Endothelial cell of umbilical vein (primary cell): ENCODE measurements around the gene ZNF319. TPM values are rescaled to one million over a fixed set of nuclear protein-coding genes. Genes with fewer than 3 reads are reported as not detected.

Source experiments
- BruUV-seq: library from RNA; stranded (reverse); fragments of 400-500 nt; replicated peaks from 2 replicates; lab custom pipeline; 2021; lab: Mats Ljungman, UMichigan
- CTCF ChIA-PET: fragments of 300-600, 350-600 bp; sonication (Branson Sonifier 250); formaldehyde crosslinking; loops from one replicate; lab custom pipeline; 2021; ENCODE audit warnings: antibody characterized with exemption, inconsistent platforms; lab: Charles Lee
- POLR2A ChIA-PET: fragments of 300-600, 350-600 bp; sonication (Branson Sonifier 250); formaldehyde crosslinking; loops from one replicate; lab custom pipeline; 2021; ENCODE audit warnings: antibody characterized with exemption, inconsistent platforms; lab: Charles Lee
- DNase-seq: peaks from one replicate; pipeline ENCODE4 v3.0.0-alpha.2; 2011; ENCODE audit warnings: low read depth, low spot score
- FAIRE-seq: peaks from 2 replicates; lab custom pipeline; 2011; peaks lifted over from hg19 to GRCh38; lab: Jason Lieb, UNC
- H2AFZ ChIP-seq: 2 replicates; pipeline ENCODE4 v1.6.0; 2012; ENCODE audit warnings: low read depth, low read length, control low read depth, inconsistent platforms
- H3K27ac ChIP-seq: 2 replicates; pipeline ENCODE4 v1.5.1; 2011; ENCODE audit warnings: low read depth, mild to moderate bottlenecking, control low read depth, low read length, moderate library complexity; ENCODE audit not compliant: insufficient read depth
- H3K27me3 ChIP-seq, 2 experiments: 2 replicates each; pipeline versions ENCODE4 v1.6.0 to v1.6.1; 2011; ENCODE audit warnings: low read length in 2 of 2, mixed read lengths in 1 of 2; ENCODE audit not compliant: control insufficient read depth in 2 of 2, insufficient read depth in 2 of 2
- H3K36me3 ChIP-seq, 2 experiments: 2 replicates in 1 of 2; 3 replicates in 1 of 2; pipeline ENCODE4 v1.5.1; 2011; ENCODE audit warnings: low read length in 2 of 2, mild to moderate bottlenecking in 1 of 2, moderate library complexity in 1 of 2; ENCODE audit not compliant: control insufficient read depth in 2 of 2, insufficient read depth in 2 of 2; ENCODE audit errors: extremely low read depth in 1 of 2
- H3K4me1 ChIP-seq: 3 replicates; pipeline ENCODE4 v1.5.1; 2011; ENCODE audit warnings: mild to moderate bottlenecking, low read length; ENCODE audit not compliant: control insufficient read depth, insufficient read depth; ENCODE audit errors: extremely low read depth
- H3K4me2 ChIP-seq: 2 replicates; pipeline ENCODE4 v1.6.1; 2011; ENCODE audit warnings: low read length, control low read depth, mixed read lengths; ENCODE audit not compliant: insufficient read depth
- H3K4me3 ChIP-seq, 3 experiments: fragments of 200-600 bp in 1 of 3; sonication (generic), shearing (Covaris generic) in 1 of 3; replicated peaks in 1 of 3; 2 replicates each; pipeline ENCODE4 v1.5.1; 2011 to 2016; ENCODE audit warnings: control low read depth in 3 of 3, low read length in 3 of 3, mild to moderate bottlenecking in 2 of 3, inconsistent platforms in 1 of 3, low read depth in 1 of 3, moderate library complexity in 1 of 3; ENCODE audit not compliant: insufficient read depth in 1 of 3
- H3K79me2 ChIP-seq: 2 replicates; pipeline ENCODE4 v1.6.0; 2012; ENCODE audit warnings: low read length, inconsistent platforms; ENCODE audit not compliant: control insufficient read depth, insufficient read depth
- H3K9ac ChIP-seq: replicated peaks from 2 replicates; pipeline ENCODE3; 2011; ENCODE audit warnings: low read length, control low read depth; ENCODE audit not compliant: insufficient read depth; ENCODE audit errors: extremely low read depth
- H3K9me1 ChIP-seq: replicated peaks from 3 replicates; pipeline ENCODE4 v1.6.0; 2011; ENCODE audit warnings: mild to moderate bottlenecking, low read length; ENCODE audit not compliant: control insufficient read depth, insufficient read depth; ENCODE audit errors: extremely low read depth
- H3K9me3 ChIP-seq: replicated peaks from 2 replicates; pipeline ENCODE4 v1.5.1; 2012; ENCODE audit warnings: low read length, inconsistent platforms; ENCODE audit not compliant: control insufficient read depth, insufficient read depth
- H4K20me1 ChIP-seq: replicated peaks from 2 replicates; pipeline ENCODE3; 2011; ENCODE audit warnings: mild to moderate bottlenecking, low read length; ENCODE audit not compliant: control insufficient read depth, insufficient read depth; ENCODE audit errors: extremely low read depth
- CTCF ChIP-seq, 2 donors: IDR thresholded peaks; 1 replicate in 1 of 2; 2 replicates in 1 of 2; pipeline ENCODE4 v1.5.1; 2011; ENCODE audit warnings: low read length in 2 of 2, mild to moderate bottlenecking in 2 of 2, moderate library complexity in 2 of 2, control low read depth in 1 of 2, inconsistent platforms in 1 of 2, low read depth in 1 of 2; ENCODE audit not compliant: insufficient read depth in 1 of 2; ENCODE audit errors: extremely low read depth in 1 of 2
- EZH2 ChIP-seq: IDR thresholded peaks from 2 replicates; pipeline ENCODE4 v1.6.1; 2012; ENCODE audit warnings: borderline replicate concordance, low read depth, mild to moderate bottlenecking, moderate library complexity, low read length, inconsistent platforms; ENCODE audit not compliant: severe bottlenecking
- JUN ChIP-seq: IDR thresholded peaks from 2 replicates; pipeline ENCODE4 v1.6.1; 2011; ENCODE audit warnings: borderline replicate concordance, low read depth; ENCODE audit not compliant: insufficient read length, insufficient read depth
- MAX ChIP-seq: IDR thresholded peaks from 2 replicates; pipeline ENCODE4 v1.6.1; 2011; ENCODE audit not compliant: insufficient read depth, insufficient read length
- MYC ChIP-seq: IDR thresholded peaks from one replicate; pipeline ENCODE4 v1.6.1; 2011; ENCODE audit warnings: mild to moderate bottlenecking, low read depth, low read length
- POLR2AphosphoS5 ChIP-seq: IDR thresholded peaks from 2 replicates; pipeline ENCODE4 v1.6.1; 2012; ENCODE audit warnings: low read depth, mild to moderate bottlenecking, control low read depth, low read length, moderate library complexity; ENCODE audit not compliant: insufficient read depth
- dilution Hi-C: fragments of 300-500 bp; cut with MboI; formaldehyde crosslinking; loops from one replicate; pipeline ENCODE4 v1.15.0; 2019; ENCODE audit warnings: low sequenced_read_pairs; ENCODE audit not compliant: extremely low pct_ligation_motif_present
- intact Hi-C: fragments of 100-400 bp; cut with micrococcal nuclease; formaldehyde crosslinking; loops from one replicate; pipeline ENCODE4 v1.10.0; 2022
- polyA plus RNA-seq, 4 experiments: library from polyadenylated mRNA; depleted of rRNA in 3 of 4; stranded (reverse) in 3 of 4; unstranded in 1 of 4; fragments of >200 nt; gene quantifications; 2 replicates each; pipeline versions ENCODE4 v1.2.1 to v1.2.3, GENCODE V29; 2011 to 2012; ENCODE audit warnings: missing spikeins in 1 of 4
- total RNA-seq: library from RNA; stranded (reverse); gene quantifications from 2 replicates; pipeline ENCODE4 v1.2.3, GENCODE V29; 2021

The ZNF319 gene
- total and polyA plus RNA-seq, 2 donors (not counting 3 experiments of a cell fraction or from before 2014, with no cell fraction given): 5.4 to 9.9 TPM

- no TSS peak for BruUV-seq
- Histone ChIP-seq H3K27ac (no peak overlapping the region), H2AFZ (no peak overlapping the region), H3K9me1 (no peaks in the 10 kb centered on the region), H3K27me3 (no peaks in the 10 kb centered on the region), H3K9ac (no peak overlapping the region), H4K20me1 (no peaks in the 10 kb centered on the region), H3K9me3 (no peaks in the 10 kb centered on the region), H3K4me2 (no peak overlapping the region), H3K36me3 (no peaks in the 10 kb centered on the region), H3K79me2 (no peaks in the 10 kb centered on the region), H3K4me3 (no peak overlapping the region), H3K4me1 (no peaks in the 10 kb centered on the region)
- dilution Hi-C loops: no loop called here
- intact Hi-C loops: no loop called here
- POLR2A ChIA-PET: no interaction called here
- FAIRE-seq (no peak), DNase-seq (no peak)
- TF ChIP-seq MYC: no peak
- no peak for TF ChIP-seq MAX
- no peak for TF ChIP-seq CTCF (IDR thresholded peaks at IDR 0.05; ENCODE audit: extremely low read depth in 1 of 2, insufficient read depth in 1 of 2, low read depth in 1 of 2, low read length in 2 of 2)
- no peak for TF ChIP-seq POLR2AphosphoS5
- no peak for TF ChIP-seq JUN
- no peak for TF ChIP-seq EZH2
- CTCF ChIA-PET: no interaction called here
These were observed 40.7 kb downstream of the ZNF319 start for GRCh38 chr16:57959804-57960203.

GRCh38 chr16:57959121-57959520, 41.4 kb downstream of the ZNF319 start:
- POLR2A ChIA-PET: no interaction called here
- no peaks in the 10 kb centered on the region for H3K9me3 ChIP-seq
- H3K9me1 ChIP-seq: no peaks in the 10 kb centered on the region
- DNase-seq (no peak), FAIRE-seq (no peak)
- no peak overlapping the region for H3K27ac ChIP-seq
- H4K20me1 ChIP-seq: no peaks in the 10 kb centered on the region
- BruUV-seq: no TSS peak
- TF ChIP-seq EZH2 (no peak), MYC (no peak)
- no peaks in the 10 kb centered on the region for H3K79me2 ChIP-seq
- no peak overlapping the region for H3K4me2 ChIP-seq
- intact Hi-C loops: no loop called here
- no peak overlapping the region for H2AFZ ChIP-seq
- CTCF ChIA-PET: interaction anchor here (2.8 kb wide), 1 partner anchor 12 kb away, joined by 8 read pairs; no protein-coding TSS in a partner anchor
- H3K4me3 ChIP-seq: no peak overlapping the region
- no peak overlapping the region for H3K9ac ChIP-seq
- H3K27me3 ChIP-seq: no peaks in the 10 kb centered on the region
- dilution Hi-C loops: no loop called here
- no peaks in the 10 kb centered on the region for H3K36me3 ChIP-seq
- no peaks in the 10 kb centered on the region for H3K4me1 ChIP-seq
